Sigmoid colon (tissue), 4 donors: Measurements from ENCODE around the gene PLRG1.

Source experiments
- EP300 ChIP-seq, 4 donors: sonication (generic); formaldehyde crosslinking; IDR thresholded peaks; one replicate each; pipeline ENCODE4 v1.6.1; 2017; ENCODE audit warnings: antibody characterized with exemption in 4 of 4
- POLR2A ChIP-seq, 2 donors: fragments of 450-650 bp; IDR thresholded peaks; one replicate each; pipeline ENCODE4 v1.6.1; 2016; ENCODE audit warnings: antibody characterized with exemption in 2 of 2, mild to moderate bottlenecking in 2 of 2, moderate library complexity in 2 of 2
- TF ChIP-seq, protein P1 (sequence below), 4 experiments: fragments of 450-650 bp in 3 of 4; fragments of 200-600 bp in 1 of 4; IDR thresholded peaks; one replicate each; pipeline ENCODE4 v1.5.1; 2016 to 2019; ENCODE audit warnings: antibody characterized with exemption in 4 of 4, mild to moderate bottlenecking in 3 of 4, moderate library complexity in 2 of 4

DNA sequence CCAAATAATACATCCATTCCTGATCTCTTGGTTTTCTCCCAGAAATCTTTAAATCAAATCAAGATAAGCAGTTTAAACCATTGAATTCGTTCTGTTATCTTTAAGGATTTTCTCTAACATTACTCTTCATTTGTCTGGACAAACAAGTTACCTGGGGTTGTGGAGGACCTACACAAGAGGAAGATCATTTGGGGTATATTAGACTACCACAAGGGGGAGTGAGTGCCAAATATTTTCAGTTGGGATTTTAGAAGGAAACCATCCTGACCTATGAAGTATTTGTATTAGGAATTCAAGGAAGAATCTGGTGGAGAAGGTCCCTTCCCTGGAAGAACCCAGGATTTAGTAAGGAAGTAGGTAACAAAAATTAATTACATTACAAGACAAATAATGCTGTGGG is 46.6 kb downstream of the PLRG1 start:
- TF ChIP-seq, protein P1, sequence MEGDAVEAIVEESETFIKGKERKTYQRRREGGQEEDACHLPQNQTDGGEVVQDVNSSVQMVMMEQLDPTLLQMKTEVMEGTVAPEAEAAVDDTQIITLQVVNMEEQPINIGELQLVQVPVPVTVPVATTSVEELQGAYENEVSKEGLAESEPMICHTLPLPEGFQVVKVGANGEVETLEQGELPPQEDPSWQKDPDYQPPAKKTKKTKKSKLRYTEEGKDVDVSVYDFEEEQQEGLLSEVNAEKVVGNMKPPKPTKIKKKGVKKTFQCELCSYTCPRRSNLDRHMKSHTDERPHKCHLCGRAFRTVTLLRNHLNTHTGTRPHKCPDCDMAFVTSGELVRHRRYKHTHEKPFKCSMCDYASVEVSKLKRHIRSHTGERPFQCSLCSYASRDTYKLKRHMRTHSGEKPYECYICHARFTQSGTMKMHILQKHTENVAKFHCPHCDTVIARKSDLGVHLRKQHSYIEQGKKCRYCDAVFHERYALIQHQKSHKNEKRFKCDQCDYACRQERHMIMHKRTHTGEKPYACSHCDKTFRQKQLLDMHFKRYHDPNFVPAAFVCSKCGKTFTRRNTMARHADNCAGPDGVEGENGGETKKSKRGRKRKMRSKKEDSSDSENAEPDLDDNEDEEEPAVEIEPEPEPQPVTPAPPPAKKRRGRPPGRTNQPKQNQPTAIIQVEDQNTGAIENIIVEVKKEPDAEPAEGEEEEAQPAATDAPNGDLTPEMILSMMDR (IDR thresholded peaks at IDR 0.05), result peak in 3 of 4 experiments; percentile 17 to 37 (median 26)
- TF ChIP-seq POLR2A (IDR thresholded peaks at IDR 0.05) (no peak), EP300 (IDR thresholded peaks at IDR 0.05) (no peak)
